Activated CD4-positive, alpha-beta memory T cell treated with anti-CD3 and anti-CD28 coated beads, Interleukin-2, amount 10 ng/mL, durations not matched to agents 7 days and 5 days (primary cell): ENCODE data around the gene APOC4. TPM values are rescaled to one million over a fixed set of nuclear protein-coding genes. Genes with fewer than 3 reads are reported as not detected.
A peak's percentile ranks its signal among the peaks of the same experiment; 100 is the strongest.
"Not testable (repeated sequence)": the region's sequence is repeated elsewhere in the genome, so short reads cannot be mapped to it uniquely, and the experiment has no call there.

Experiments
- CTCF ChIA-PET: fragments of 350-600 bp; sonication (Branson Sonifier 250); formaldehyde crosslinking; loops from one replicate; lab custom pipeline; 2021; ENCODE audit warnings: antibody characterized with exemption, inconsistent platforms; lab: Charles Lee
- POLR2A ChIA-PET: fragments of 350-600 bp; sonication (Branson Sonifier 250); formaldehyde crosslinking; loops from one replicate; lab custom pipeline; 2021; ENCODE audit warnings: antibody characterized with exemption; lab: Charles Lee
- DNase-seq: peaks from one replicate; pipeline ENCODE4 v3.0.0-alpha.2; 2020
- H3K27ac Mint-ChIP-seq: one replicate; pipeline ENCODE4 v1.8.0; 2021; ENCODE audit warnings: mild to moderate bottlenecking, mixed read lengths
- H3K27me3 Mint-ChIP-seq: one replicate; pipeline ENCODE4 v1.8.0; 2021; ENCODE audit warnings: mixed read lengths
- H3K36me3 Mint-ChIP-seq: one replicate; pipeline ENCODE4 v1.8.0; 2021; ENCODE audit warnings: low read depth, mixed read lengths
- H3K4me1 Mint-ChIP-seq: one replicate; pipeline ENCODE4 v1.8.0; 2021; ENCODE audit warnings: mixed read lengths
- H3K4me3 Mint-ChIP-seq: one replicate; pipeline ENCODE4 v1.8.0; 2021; ENCODE audit warnings: mild to moderate bottlenecking, mixed read lengths
- H3K9me3 Mint-ChIP-seq: one replicate; pipeline ENCODE4 v1.8.0; 2021; ENCODE audit warnings: mixed read lengths
- total RNA-seq, 2 experiments: library from RNA; stranded (reverse); gene quantifications; one replicate each; pipeline ENCODE4 v1.2.3, GENCODE V29; 2021

APOC4 gene
- total RNA-seq, 2 experiments from 2014 or later = not detected

GRCh38 chr19:44926245-44927077, 15.6 kb upstream of the APOC4 start:
- CTCF ChIA-PET, H3K36me3 Mint-ChIP-seq, H3K4me3 Mint-ChIP-seq, DNase-seq, H3K27ac Mint-ChIP-seq, H3K4me1 Mint-ChIP-seq, H3K9me3 Mint-ChIP-seq, POLR2A ChIA-PET: not testable (repeated sequence)
- H3K27me3 Mint-ChIP-seq = peaks cover 19% of the 10 kb centered on the region

- H3K4me3 Mint-ChIP-seq = no peak overlapping the region
- ChIA-PET POLR2A (no interaction called here), CTCF (no interaction called here)
- H3K36me3 Mint-ChIP-seq = no peaks in the 10 kb centered on the region
- no peak overlapping the region for H3K27ac Mint-ChIP-seq
- no peak for DNase-seq
- peaks cover 19% of the 10 kb centered on the region for H3K27me3 Mint-ChIP-seq
- no peaks in the 10 kb centered on the region for H3K9me3 Mint-ChIP-seq
- peaks cover 4% of the 10 kb centered on the region for H3K4me1 Mint-ChIP-seq
These were observed 14.3 kb upstream of the APOC4 start for GRCh38 chr19:44927746-44928145.

GRCh38 chr19:44930088-44930487, 11.9 kb upstream of the APOC4 start:
- Mint-ChIP-seq H3K27ac (no peak overlapping the region), H3K36me3 (no peaks in the 10 kb centered on the region), H3K27me3 (peaks cover 21% of the 10 kb centered on the region), H3K4me3 (no peak overlapping the region), H3K9me3 (no peaks in the 10 kb centered on the region), H3K4me1 (peaks cover 4% of the 10 kb centered on the region)
- ChIA-PET POLR2A (no interaction called here), CTCF (no interaction called here)
- DNase-seq = no peak

- H3K27me3 Mint-ChIP-seq = peaks cover 9% of the 10 kb centered on the region
- H3K4me3 Mint-ChIP-seq = no peak overlapping the region
- ChIA-PET CTCF (no interaction called here), POLR2A (no interaction called here)
- H3K9me3 Mint-ChIP-seq = no peaks in the 10 kb centered on the region
- no peaks in the 10 kb centered on the region for H3K36me3 Mint-ChIP-seq
- H3K4me1 Mint-ChIP-seq = peaks cover 4% of the 10 kb centered on the region
- no peak for DNase-seq
- H3K27ac Mint-ChIP-seq = no peak overlapping the region
These were observed 10.5 kb upstream of the APOC4 start for GRCh38 chr19:44931541-44931940.

- CTCF ChIA-PET = interaction anchor here (1.0 kb wide), 1 partner anchor 12 kb away, joined by 3 read pairs; no protein-coding TSS in a partner anchor
- POLR2A ChIA-PET = no interaction called here
- Mint-ChIP-seq H3K4me3 (no peak overlapping the region), H3K9me3 (no peaks in the 10 kb centered on the region), H3K27me3 (peaks cover 2% of the 10 kb centered on the region), H3K36me3 (no peaks in the 10 kb centered on the region), H3K27ac (no peak overlapping the region), H3K4me1 (no peaks in the 10 kb centered on the region)
- DNase-seq = no peak
These were observed 2.4 kb upstream of the APOC4 start for GRCh38 chr19:44939668-44940067.

- no peak overlapping the region for H3K27ac Mint-ChIP-seq
- ChIA-PET POLR2A (no interaction called here), CTCF (no interaction called here)
- no peaks in the 10 kb centered on the region for H3K36me3 Mint-ChIP-seq
- no peaks in the 10 kb centered on the region for H3K9me3 Mint-ChIP-seq
- no peaks in the 10 kb centered on the region for H3K27me3 Mint-ChIP-seq
- peaks cover 2% of the 10 kb centered on the region for H3K4me1 Mint-ChIP-seq
- DNase-seq = no peak
- H3K4me3 Mint-ChIP-seq = no peak overlapping the region
These were observed 1.8 kb downstream of the APOC4 start for GRCh38 chr19:44943801-44944249.

GRCh38 chr19:44947041-44947581, 5.1 kb downstream of the APOC4 start:
- no peak overlapping the region for H3K27ac Mint-ChIP-seq
- POLR2A ChIA-PET = interaction anchor here (1.4 kb wide), 1 partner anchor 43 kb away, joined by 3 read pairs; no protein-coding TSS in a partner anchor
- DNase-seq = no peak
- H3K4me3 Mint-ChIP-seq = no peak overlapping the region
- H3K4me1 Mint-ChIP-seq = peaks cover 3% of the 10 kb centered on the region
- CTCF ChIA-PET = no interaction called here
- peaks cover 2% of the 10 kb centered on the region for H3K36me3 Mint-ChIP-seq
- no peaks in the 10 kb centered on the region for H3K27me3 Mint-ChIP-seq
- no peaks in the 10 kb centered on the region for H3K9me3 Mint-ChIP-seq

GRCh38 chr19:44948237-44948636, 6.2 kb downstream of the APOC4 start:
- Mint-ChIP-seq H3K27ac (no peak overlapping the region), H3K4me1 (peaks cover 3% of the 10 kb centered on the region), H3K4me3 (no peak overlapping the region), H3K27me3 (no peaks in the 10 kb centered on the region), H3K36me3 (peaks cover 2% of the 10 kb centered on the region), H3K9me3 (no peaks in the 10 kb centered on the region)
- ChIA-PET CTCF (interaction anchor here (1.0 kb wide), 1 partner anchor 10 kb away, joined by 3 read pairs; no protein-coding TSS in a partner anchor), POLR2A (interaction anchor here (1.4 kb wide), 1 partner anchor 44 kb away, joined by 3 read pairs; no protein-coding TSS in a partner anchor)
- no peak for DNase-seq

GRCh38 chr19:44948763-44949374, 6.8 kb downstream of the APOC4 start:
- no peak for DNase-seq
- H3K4me3 Mint-ChIP-seq = no peak overlapping the region
- peaks cover 8% of the 10 kb centered on the region for H3K4me1 Mint-ChIP-seq
- H3K27ac Mint-ChIP-seq = no peak overlapping the region
- POLR2A ChIA-PET = interaction anchor here (1.4 kb wide), 1 partner anchor 45 kb away, joined by 3 read pairs; no protein-coding TSS in a partner anchor
- CTCF ChIA-PET = interaction anchor here (1.0 kb wide), 1 partner anchor 9 kb away, joined by 3 read pairs; no protein-coding TSS in a partner anchor
- no peaks in the 10 kb centered on the region for H3K9me3 Mint-ChIP-seq
- no peaks in the 10 kb centered on the region for H3K27me3 Mint-ChIP-seq
- peaks cover 2% of the 10 kb centered on the region for H3K36me3 Mint-ChIP-seq

- Mint-ChIP-seq H3K9me3 (no peaks in the 10 kb centered on the region), H3K4me1 (peaks cover 10% of the 10 kb centered on the region), H3K36me3 (peaks cover 3% of the 10 kb centered on the region), H3K27ac (no peak overlapping the region), H3K4me3 (no peak overlapping the region), H3K27me3 (no peaks in the 10 kb centered on the region)
- ChIA-PET CTCF (no interaction called here), POLR2A (no interaction called here)
- no peak for DNase-seq
These were observed 7.5 kb downstream of the APOC4 start for GRCh38 chr19:44949550-44949949.

GRCh38 chr19:44951179-44952159, 9.4 kb downstream of the APOC4 start:
- Mint-ChIP-seq H3K9me3 (no peaks in the 10 kb centered on the region), H3K27ac (no peak overlapping the region), H3K4me3 (no peak overlapping the region), H3K4me1 (peaks cover 20% of the 10 kb centered on the region), H3K27me3 (no peaks in the 10 kb centered on the region), H3K36me3 (peaks cover 5% of the 10 kb centered on the region)
- ChIA-PET CTCF (interaction anchor here (0.7 to 2.4 kb wide), 9 partner anchors 12 to 228 kb away, joined by 3 to 13 read pairs (median 3); partner anchors contain the start of gene APOE), POLR2A (no interaction called here)
- DNase-seq = peak; percentile 58

GRCh38 chr19:44954278-44954648, 12.2 kb downstream of the APOC4 start:
- Mint-ChIP-seq H3K27ac (peak overlapping the region; percentile 91), H3K4me1 (peaks cover 38% of the 10 kb centered on the region), H3K9me3 (no peaks in the 10 kb centered on the region), H3K4me3 (peak overlapping the region; percentile 96), H3K27me3 (no peaks in the 10 kb centered on the region), H3K36me3 (peaks cover 5% of the 10 kb centered on the region)
- ChIA-PET CTCF (interaction anchor here (0.5 to 1.8 kb wide), 7 partner anchors 66 to 270 kb away, joined by 3 to 5 read pairs (median 4); partner anchors contain the start of genes BLOC1S3, CLASRP, NECTIN2 and TRAPPC6A), POLR2A (interaction anchor here (0.8 to 2.5 kb wide), 10 partner anchors 17 to 223 kb away, joined by 3 to 21 read pairs (median 3); partner anchors contain the start of genes CLASRP, GEMIN7, PPP1R37 and RELB)
- DNase-seq = no peak
